CD4-positive, alpha-beta memory T cell (primary cell): ENCODE data around the gene CCDC70. TPM values are rescaled to one million over a fixed set of nuclear protein-coding genes. Genes with fewer than 3 reads are reported as not detected.
"Not testable (repeated sequence)": the region's sequence is repeated elsewhere in the genome, so short reads cannot be mapped to it uniquely, and the experiment has no call there.

ENCODE experiments used
- CTCF ChIA-PET: fragments of 350-600 bp; sonication (Branson Sonifier 250); formaldehyde crosslinking; loops from one replicate; lab custom pipeline; 2021; ENCODE audit warnings: inconsistent platforms; ENCODE audit not compliant: partially characterized antibody; lab: Charles Lee
- POLR2A ChIA-PET: fragments of 350-600 bp; sonication (Branson Sonifier 250); formaldehyde crosslinking; loops from one replicate; lab custom pipeline; 2021; ENCODE audit not compliant: partially characterized antibody; lab: Charles Lee
- DNase-seq, 5 donors: peaks; one replicate each; pipeline versions ENCODE4 v3.0.0 to v3.0.0-alpha.2; 2020 to 2022; ENCODE audit warnings: mixed read lengths in 1 of 5
- H3K27ac ChIP-seq: one replicate; pipeline ENCODE4 v1.7.0; 2013; ENCODE audit warnings: low read depth, low read length
- H3K27me3 ChIP-seq: 2 replicates; pipeline ENCODE4 v1.7.0; 2013; ENCODE audit warnings: mild to moderate bottlenecking, low read length, moderate library complexity; ENCODE audit not compliant: insufficient read depth
- H3K36me3 ChIP-seq: 2 replicates; pipeline ENCODE4 v1.7.0; 2013; ENCODE audit warnings: mild to moderate bottlenecking, low read length, moderate library complexity; ENCODE audit not compliant: insufficient read depth
- H3K4me1 ChIP-seq: 2 replicates; pipeline ENCODE4 v1.7.0; 2013; ENCODE audit warnings: mild to moderate bottlenecking, low read length, moderate library complexity; ENCODE audit not compliant: insufficient read depth
- H3K4me3 ChIP-seq, 2 donors: one replicate each; pipeline ENCODE4 v1.7.0; 2013; ENCODE audit warnings: low read length in 2 of 2, mild to moderate bottlenecking in 1 of 2
- H3K9me3 ChIP-seq, 2 donors: one replicate each; pipeline ENCODE4 v1.7.0; 2013; ENCODE audit warnings: low read length in 2 of 2, control low read depth in 1 of 2; ENCODE audit not compliant: control insufficient read depth in 1 of 2
- H3K27ac Mint-ChIP-seq, 7 donors: one replicate each; pipeline ENCODE4 v1.8.0; 2020 to 2021; ENCODE audit warnings: mixed read lengths in 7 of 7, mild to moderate bottlenecking in 6 of 7, inconsistent platforms in 3 of 7, moderate library complexity in 3 of 7
- H3K27me3 Mint-ChIP-seq, 2 donors: one replicate each; pipeline ENCODE4 v1.8.0; 2020 to 2021; ENCODE audit warnings: mixed read lengths in 2 of 2
- H3K36me3 Mint-ChIP-seq, 2 donors: one replicate each; pipeline ENCODE4 v1.8.0; 2020 to 2021; ENCODE audit warnings: mixed read lengths in 2 of 2, inconsistent platforms in 1 of 2, mild to moderate bottlenecking in 1 of 2
- H3K4me1 Mint-ChIP-seq, 4 donors: one replicate each; pipeline ENCODE4 v1.8.0; 2020 to 2021; ENCODE audit warnings: mixed read lengths in 4 of 4, mild to moderate bottlenecking in 1 of 4
- H3K4me3 Mint-ChIP-seq, 8 donors: one replicate each; pipeline ENCODE4 v1.8.0; 2020 to 2021; ENCODE audit warnings: mixed read lengths in 8 of 8, mild to moderate bottlenecking in 7 of 8, moderate library complexity in 6 of 8, inconsistent platforms in 3 of 8
- H3K9me3 Mint-ChIP-seq, 8 donors: one replicate each; pipeline ENCODE4 v1.8.0; 2020 to 2021; ENCODE audit warnings: mixed read lengths in 8 of 8, mild to moderate bottlenecking in 5 of 8, inconsistent platforms in 3 of 8, moderate library complexity in 1 of 8
- intact Hi-C: fragments of 100-400 bp; cut with micrococcal nuclease; formaldehyde crosslinking; loops from one replicate; pipeline ENCODE4 v1.15.1; 2023
- polyA plus RNA-seq, 2 donors: library from polyadenylated mRNA; unstranded; fragments of 300-500 nt; fragmentation: Illumina TruSeq; gene quantifications; one replicate each; pipeline ENCODE4 v1.2.3, GENCODE V29; 2021
- total RNA-seq, 2 experiments: library from RNA; stranded (reverse); gene quantifications; one replicate each; pipeline ENCODE4 v1.2.3, GENCODE V29; 2021

CCDC70 gene
- total and polyA plus RNA-seq, 4 experiments from 2014 or later: not detected

DNA sequence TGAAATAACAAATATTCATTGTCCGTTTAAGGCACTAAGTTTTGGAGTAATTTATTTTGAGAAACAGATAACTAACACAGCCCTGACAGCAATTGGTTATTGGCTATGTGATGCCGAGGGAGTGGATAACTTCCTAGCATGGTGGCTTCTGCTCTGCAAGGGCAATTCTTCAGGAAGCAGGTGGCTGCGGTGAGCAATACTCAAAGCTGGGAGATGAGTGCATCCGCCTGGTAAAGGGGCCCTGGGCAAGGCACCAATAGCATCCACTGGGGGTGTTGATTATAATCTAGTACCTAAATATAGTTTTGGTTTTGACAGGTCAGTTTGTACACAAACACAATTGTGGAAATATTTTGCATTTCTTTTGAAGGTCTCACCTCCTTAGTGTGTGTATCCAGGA is 41.0 kb downstream of the CCDC70 start:
- no peak overlapping the region for H3K27ac Mint-ChIP-seq
- Histone ChIP-seq H3K27me3 (no peaks in the 10 kb centered on the region), H3K27ac (no peak overlapping the region), H3K4me1 (no peaks in the 10 kb centered on the region), H3K9me3 (no peaks in the 10 kb centered on the region), H3K4me3 (no peak overlapping the region), H3K36me3 (no peaks in the 10 kb centered on the region)
- intact Hi-C loops: no loop called here
- no peak overlapping the region for H3K4me3 Mint-ChIP-seq
- peaks cover 0 to 5% of the 10 kb centered on the region in 2 donors for H3K27me3 Mint-ChIP-seq
- H3K9me3 Mint-ChIP-seq: no peaks in the 10 kb centered on the region
- peaks cover 4 to 21% (median 14%) of the 10 kb centered on the region in 4 donors for H3K4me1 Mint-ChIP-seq
- CTCF ChIA-PET: interaction anchor here (1.3 to 1.9 kb wide), 2 partner anchors 8 to 10 kb away, joined by 4 to 7 read pairs; no protein-coding TSS in a partner anchor
- POLR2A ChIA-PET: no interaction called here
- no peaks in the 10 kb centered on the region for H3K36me3 Mint-ChIP-seq
- DNase-seq: no peak

DNA sequence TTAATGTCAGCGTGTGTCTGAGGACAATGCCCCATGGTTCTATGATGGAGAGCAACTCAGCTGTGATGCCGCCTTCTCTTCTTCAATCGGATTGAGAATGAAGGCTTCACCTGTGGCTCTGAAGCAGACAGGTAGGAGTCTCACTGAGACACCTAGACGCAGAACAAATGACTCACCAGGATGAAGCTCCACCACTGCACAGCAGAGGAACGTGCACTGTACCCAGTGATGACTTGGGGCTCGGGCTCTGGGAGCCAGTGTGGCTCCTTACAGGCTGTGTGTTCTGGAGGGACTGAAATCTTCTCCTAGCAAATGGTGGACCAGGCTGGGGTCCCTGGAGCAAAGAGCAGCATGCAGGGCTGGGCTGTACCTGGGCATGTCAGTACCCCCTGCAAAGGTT is 44.0 kb downstream of the CCDC70 start:
- peaks cover 6% of the 10 kb centered on the region for H3K4me1 ChIP-seq
- intact Hi-C loops: no loop called here
- no peaks in the 10 kb centered on the region for H3K27me3 ChIP-seq
- H3K36me3 ChIP-seq: no peaks in the 10 kb centered on the region
- H3K9me3 Mint-ChIP-seq: no peaks in the 10 kb centered on the region
- H3K36me3 Mint-ChIP-seq: no peaks in the 10 kb centered on the region
- ChIA-PET CTCF (interaction anchor here (1.3 kb wide), 1 partner anchor 8 kb away, joined by 3 read pairs; no protein-coding TSS in a partner anchor), POLR2A (no interaction called here)
- DNase-seq: no peak
- peaks cover 0 to 5% of the 10 kb centered on the region in 2 donors for H3K27me3 Mint-ChIP-seq
- no peak overlapping the region for H3K4me3 ChIP-seq
- H3K27ac Mint-ChIP-seq: no peak overlapping the region
- peak overlapping the region in 1 of 8 donors; percentile 39 for H3K4me3 Mint-ChIP-seq
- no peaks in the 10 kb centered on the region for H3K9me3 ChIP-seq
- peaks cover 17 to 42% (median 29%) of the 10 kb centered on the region in 4 donors for H3K4me1 Mint-ChIP-seq
- no peak overlapping the region for H3K27ac ChIP-seq

DNA sequence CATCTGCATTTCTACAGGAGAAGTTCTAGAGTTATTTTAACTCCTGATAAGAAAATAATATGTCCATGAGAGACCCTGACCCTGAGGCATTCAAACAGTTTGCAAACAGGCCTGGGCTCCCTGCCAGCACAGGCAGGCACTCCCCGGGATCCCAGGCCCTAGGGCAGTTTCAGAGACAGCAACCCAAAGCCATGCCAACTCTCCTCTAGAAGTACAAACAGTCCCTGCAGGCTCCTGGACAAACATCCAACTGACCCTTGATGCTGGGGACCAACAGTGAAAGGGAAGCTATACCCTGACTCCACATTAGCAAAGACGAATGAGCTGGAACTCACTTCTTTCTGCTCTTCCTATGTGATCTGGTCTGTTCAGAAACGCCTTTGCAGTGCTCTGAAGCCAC is 44.8 kb downstream of the CCDC70 start:
- POLR2A ChIA-PET: no interaction called here
- CTCF ChIA-PET: interaction anchor here (1.3 kb wide), 1 partner anchor 8 kb away, joined by 3 read pairs; no protein-coding TSS in a partner anchor
- DNase-seq: no peak
- Histone ChIP-seq H3K27ac (no peak overlapping the region), H3K9me3 (no peaks in the 10 kb centered on the region), H3K27me3 (no peaks in the 10 kb centered on the region), H3K4me3 (no peak overlapping the region), H3K4me1 (peaks cover 6% of the 10 kb centered on the region), H3K36me3 (no peaks in the 10 kb centered on the region)
- Mint-ChIP-seq H3K27me3 (peaks cover 0 to 5% of the 10 kb centered on the region in 2 donors), H3K36me3 (no peaks in the 10 kb centered on the region), H3K9me3 (no peaks in the 10 kb centered on the region), H3K27ac (no peak overlapping the region), H3K4me1 (peaks cover 17 to 42% (median 29%) of the 10 kb centered on the region in 4 donors), H3K4me3 (no peak overlapping the region)
- intact Hi-C loops: no loop called here

DNA sequence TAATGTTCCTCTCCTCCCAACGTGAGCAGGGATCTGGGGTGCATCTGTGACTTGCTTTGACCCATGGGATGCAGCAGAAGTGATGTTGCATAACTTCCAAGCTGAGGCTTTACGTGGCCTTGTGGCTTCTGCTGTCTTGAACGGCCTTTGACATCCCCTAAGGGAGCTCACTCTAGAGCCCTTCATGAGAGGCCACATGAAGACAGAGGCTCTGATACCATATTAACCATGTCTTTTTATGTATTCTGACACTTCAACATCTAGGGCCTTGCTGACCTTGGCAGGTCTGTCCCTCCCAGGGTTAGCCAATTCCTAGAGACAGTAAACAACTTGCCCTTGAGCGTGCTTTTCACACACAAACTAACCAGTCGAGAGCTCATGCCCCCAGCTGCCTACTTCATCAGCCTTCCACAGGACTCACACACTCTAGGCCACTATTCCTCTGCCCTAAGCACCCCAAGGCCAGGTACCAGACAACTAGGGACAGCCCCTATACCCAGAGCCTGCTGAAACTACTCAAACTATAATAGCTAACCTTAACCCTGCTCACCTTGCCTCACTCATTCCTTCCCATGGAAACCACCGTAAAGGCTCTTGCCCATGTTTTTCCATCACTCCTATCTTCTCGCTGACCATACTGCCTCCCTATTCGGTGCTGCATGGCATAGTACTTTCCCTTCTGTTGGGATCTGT is 45.4 kb downstream of the CCDC70 start:
- no peak for DNase-seq
- no peak overlapping the region for H3K27ac Mint-ChIP-seq
- H3K36me3 Mint-ChIP-seq: no peaks in the 10 kb centered on the region
- H3K27me3 ChIP-seq: no peaks in the 10 kb centered on the region
- no peaks in the 10 kb centered on the region for H3K9me3 ChIP-seq
- H3K36me3 ChIP-seq: no peaks in the 10 kb centered on the region
- intact Hi-C loops: no loop called here
- no peak overlapping the region for H3K4me3 ChIP-seq
- H3K27ac ChIP-seq: no peak overlapping the region
- CTCF ChIA-PET: no interaction called here
- POLR2A ChIA-PET: no interaction called here
- H3K9me3 Mint-ChIP-seq: no peaks in the 10 kb centered on the region
- no peak overlapping the region for H3K4me3 Mint-ChIP-seq
- peaks cover 6% of the 10 kb centered on the region for H3K4me1 ChIP-seq
- H3K27me3 Mint-ChIP-seq: peaks cover 0 to 5% of the 10 kb centered on the region in 2 donors
- peaks cover 22 to 42% (median 29%) of the 10 kb centered on the region in 4 donors for H3K4me1 Mint-ChIP-seq

DNA sequence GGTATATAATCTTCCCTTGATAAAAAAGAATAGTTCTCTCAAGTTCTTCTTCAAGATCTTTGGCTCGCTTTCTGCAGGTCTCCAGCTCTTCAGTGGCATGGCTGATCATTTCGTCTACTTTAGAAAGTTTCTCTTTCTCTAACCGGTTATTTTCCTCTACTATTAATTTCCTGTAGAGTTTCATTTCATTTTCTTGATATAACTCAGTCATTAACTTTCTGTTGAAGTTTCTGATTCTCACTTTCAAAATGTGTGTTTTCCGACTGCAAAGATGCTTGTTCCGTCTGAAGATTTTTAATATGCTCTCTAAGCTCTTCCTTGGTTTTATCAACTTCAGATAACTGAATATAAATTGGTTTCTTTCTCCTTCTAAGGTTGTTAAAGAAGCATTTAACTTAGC is 47.5 kb downstream of the CCDC70 start:
- H3K9me3 ChIP-seq, intact Hi-C loops, POLR2A ChIA-PET, H3K9me3 Mint-ChIP-seq, H3K36me3 ChIP-seq, H3K27me3 Mint-ChIP-seq, H3K27me3 ChIP-seq, H3K27ac ChIP-seq, DNase-seq, H3K4me1 ChIP-seq, H3K36me3 Mint-ChIP-seq, H3K4me3 ChIP-seq: not testable (repeated sequence)
- CTCF ChIA-PET: interaction anchor here (1.8 kb wide), 1 partner anchor 16 kb away, joined by 3 read pairs; no protein-coding TSS in a partner anchor
- peak overlapping the region in 4 of 7 donors; percentile 54 to 82 (median 62) for H3K27ac Mint-ChIP-seq
- peaks cover 18 to 31% (median 23%) of the 10 kb centered on the region in 4 donors for H3K4me1 Mint-ChIP-seq
- H3K4me3 Mint-ChIP-seq: peak overlapping the region; percentile 2 to 84 (median 61)

DNA sequence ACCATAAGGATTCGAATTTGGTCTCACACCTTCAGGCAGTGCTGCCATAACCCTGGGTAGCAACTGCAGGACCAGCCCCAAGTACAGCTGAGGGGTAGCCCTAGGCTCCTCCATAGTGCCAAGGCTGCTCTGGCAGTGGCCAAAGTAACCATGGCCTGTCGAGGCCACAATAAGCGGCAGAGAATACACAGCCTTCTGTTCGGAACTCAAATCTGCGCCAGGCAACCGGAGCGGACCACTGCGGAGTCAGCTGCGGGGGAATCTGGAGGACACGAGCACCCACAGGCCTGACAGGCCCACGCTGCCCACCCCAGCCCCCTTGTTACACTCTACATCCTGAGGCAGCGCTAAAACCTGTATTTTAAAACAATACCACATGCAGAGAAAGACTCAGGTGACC is 48.7 kb downstream of the CCDC70 start:
- CTCF ChIA-PET: interaction anchor here (1.5 kb wide), 2 partner anchors 9 to 95 kb away, joined by 4 read pairs; no protein-coding TSS in a partner anchor
- intact Hi-C loops: no loop called here
- no peak overlapping the region for H3K27ac Mint-ChIP-seq

DNA sequence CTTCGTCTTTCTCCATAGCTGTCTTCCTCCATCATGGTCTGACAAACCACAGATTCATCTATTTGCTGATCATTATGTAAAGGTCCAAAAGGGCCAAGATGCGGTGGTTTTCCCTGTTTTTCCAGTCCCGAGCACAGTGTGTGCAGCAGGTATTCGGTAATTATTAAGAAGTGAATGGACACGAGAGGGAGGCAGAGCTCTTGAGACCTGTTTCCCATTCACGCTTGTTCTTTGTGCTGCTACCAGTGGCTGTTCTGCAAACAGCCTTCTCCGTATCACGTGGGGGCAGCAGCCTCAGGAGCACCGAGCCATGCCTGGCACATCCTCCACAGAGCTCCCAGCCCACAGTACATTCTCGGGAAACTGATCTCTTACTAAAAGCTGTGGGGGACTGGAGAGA is 50.3 kb downstream of the CCDC70 start:
- DNase-seq: no peak
- H3K9me3 ChIP-seq: no peaks in the 10 kb centered on the region
- H3K27me3 Mint-ChIP-seq: peaks cover 0 to 2% of the 10 kb centered on the region in 2 donors
- no peak overlapping the region for H3K27ac ChIP-seq
- H3K27ac Mint-ChIP-seq: peak overlapping the region in 2 of 7 donors; percentile 6 to 49
- H3K9me3 Mint-ChIP-seq: no peaks in the 10 kb centered on the region
- CTCF ChIA-PET: interaction anchor here (1.5 to 2.0 kb wide), 2 partner anchors 10 to 96 kb away, joined by 4 to 7 read pairs; no protein-coding TSS in a partner anchor
- intact Hi-C loops: no loop called here
- H3K36me3 ChIP-seq: no peaks in the 10 kb centered on the region
- POLR2A ChIA-PET: no interaction called here
- H3K4me1 ChIP-seq: peaks cover 6% of the 10 kb centered on the region
- H3K4me3 ChIP-seq: no peak overlapping the region
- no peaks in the 10 kb centered on the region for H3K27me3 ChIP-seq
- peaks cover 17 to 26% (median 23%) of the 10 kb centered on the region in 4 donors for H3K4me1 Mint-ChIP-seq
- H3K36me3 Mint-ChIP-seq: no peaks in the 10 kb centered on the region
- H3K4me3 Mint-ChIP-seq: no peak overlapping the region

More for the DNA sequence above, 48.7 kb downstream of the CCDC70 start:
- H3K27ac ChIP-seq: no peak overlapping the region
- POLR2A ChIA-PET: no interaction called here
- H3K4me1 Mint-ChIP-seq: peaks cover 18 to 31% (median 23%) of the 10 kb centered on the region in 4 donors
- H3K36me3 ChIP-seq: no peaks in the 10 kb centered on the region
- no peaks in the 10 kb centered on the region for H3K9me3 ChIP-seq
- H3K9me3 Mint-ChIP-seq: no peaks in the 10 kb centered on the region
- no peaks in the 10 kb centered on the region for H3K36me3 Mint-ChIP-seq
- no peak for DNase-seq
- H3K4me3 ChIP-seq: no peak overlapping the region
- H3K4me3 Mint-ChIP-seq: peak overlapping the region in 2 of 8 donors; percentile 9 to 30
- H3K4me1 ChIP-seq: peaks cover 6% of the 10 kb centered on the region
- H3K27me3 ChIP-seq: no peaks in the 10 kb centered on the region
- peaks cover 0 to 2% of the 10 kb centered on the region in 2 donors for H3K27me3 Mint-ChIP-seq
